ENCODE measurements around the gene PTGFR. TPM values are rescaled to one million over a fixed set of nuclear protein-coding genes. Genes with fewer than 3 reads are reported as not detected.

The PTGFR gene
- total RNA-seq, 4 donors from 2014 or later, result 0.66 to 2.3 (median 1.6) TPM; not detected in 1

- DNase-seq, result no peak
- 55 to 74% methylated on average over 2 of the region's 2 CpGs for WGBS, 2 donors
- H3K27me3 ChIP-seq, result no peaks in the 10 kb centered on the region
- intact Hi-C loops (cut with DNase I), result no loop called here
- H3K4me1 ChIP-seq, result no peaks in the 10 kb centered on the region
- no peaks in the 10 kb centered on the region for H3K9me3 ChIP-seq
- H3K36me3 ChIP-seq, result no peaks in the 10 kb centered on the region
- no peak for TF ChIP-seq CTCF (IDR thresholded peaks at IDR 0.05)
- TF ChIP-seq POLR2A (IDR thresholded peaks at IDR 0.05), result no peak
- no peak overlapping the region for H3K4me3 ChIP-seq
- H3K27ac ChIP-seq, result no peak overlapping the region
These were observed 17.8 kb upstream of the PTGFR start for GRCh38 chr1:78472851-78473496.

- H3K27ac ChIP-seq, result no peak overlapping the region
- intact Hi-C loops (cut with DNase I), result no loop called here
- no peaks in the 10 kb centered on the region for H3K4me1 ChIP-seq
- H3K36me3 ChIP-seq, result no peaks in the 10 kb centered on the region
- H3K9me3 ChIP-seq, result no peaks in the 10 kb centered on the region
- H3K27me3 ChIP-seq, result no peaks in the 10 kb centered on the region
- no peak for TF ChIP-seq CTCF (IDR thresholded peaks at IDR 0.05)
- DNase-seq, result no peak
- no peak overlapping the region for H3K4me3 ChIP-seq
These were observed 16.7 kb upstream of the PTGFR start for GRCh38 chr1:78474092-78474491.

GRCh38 chr1:78475888-78476610, 14.7 kb upstream of the PTGFR start:
- intact Hi-C loops (cut with DNase I), result no loop called here
- H3K27me3 ChIP-seq, result no peaks in the 10 kb centered on the region
- no peak overlapping the region for H3K4me3 ChIP-seq
- no peaks in the 10 kb centered on the region for H3K36me3 ChIP-seq
- peak overlapping the region in 1 of 4 donors; percentile 6 for H3K27ac ChIP-seq
- H3K4me1 ChIP-seq, result no peaks in the 10 kb centered on the region
- no peaks in the 10 kb centered on the region for H3K9me3 ChIP-seq
- WGBS, 2 donors, result 61 to 63% methylated on average over 4 of the region's 4 CpGs
- DNase-seq, result no peak
- TF ChIP-seq CTCF (IDR thresholded peaks at IDR 0.05) (no peak), POLR2A (IDR thresholded peaks at IDR 0.05) (no peak)

- Histone ChIP-seq H3K4me3 (no peak overlapping the region), H3K36me3 (no peaks in the 10 kb centered on the region), H3K27me3 (peaks cover 0 to 17% (median 0%) of the 10 kb centered on the region in 4 donors), H3K9me3 (no peaks in the 10 kb centered on the region), H3K27ac (no peak overlapping the region), H3K4me1 (no peaks in the 10 kb centered on the region)
- 51 to 80% methylated on average over 1 to 4 of the region's 6 CpGs for WGBS, 2 donors
- DNase-seq, result no peak
- intact Hi-C loops (cut with DNase I), result no loop called here
- TF ChIP-seq CTCF (IDR thresholded peaks at IDR 0.05), result no peak
- no peak for TF ChIP-seq POLR2A (IDR thresholded peaks at IDR 0.05)
These were observed 6.9 kb upstream of the PTGFR start for GRCh38 chr1:78483903-78484302.

GRCh38 chr1:78491451-78492071, 787 bp downstream of the PTGFR start:
- Histone ChIP-seq H3K27ac (peak overlapping the region; percentile 32 to 79 (median 54)), H3K36me3 (no peaks in the 10 kb centered on the region), H3K27me3 (peaks cover 0 to 50% (median 2%) of the 10 kb centered on the region in 4 donors), H3K4me3 (peak overlapping the region; percentile 16 to 60 (median 40)), H3K9me3 (no peaks in the 10 kb centered on the region), H3K4me1 (peaks cover 0 to 16% (median 3%) of the 10 kb centered on the region in 3 donors)
- no peak for DNase-seq
- intact Hi-C loops (cut with DNase I), result no loop called here
- no peak for TF ChIP-seq CTCF (IDR thresholded peaks at IDR 0.05)
- TF ChIP-seq POLR2A (IDR thresholded peaks at IDR 0.05), result no peak
- 9 to 12% methylated on average over 18 to 22 of the region's 37 CpGs for WGBS, 2 donors

All from esophagus squamous epithelium (tissue), 5 donors.